ENCODE measurements around the gene DNAH7. TPM values are rescaled to one million over a fixed set of nuclear protein-coding genes. Genes with fewer than 3 reads are reported as not detected.

Gene DNAH7
- total and polyA plus RNA-seq, 12 donors = 0.36 to 3.6 (median 1.4) TPM

DNA sequence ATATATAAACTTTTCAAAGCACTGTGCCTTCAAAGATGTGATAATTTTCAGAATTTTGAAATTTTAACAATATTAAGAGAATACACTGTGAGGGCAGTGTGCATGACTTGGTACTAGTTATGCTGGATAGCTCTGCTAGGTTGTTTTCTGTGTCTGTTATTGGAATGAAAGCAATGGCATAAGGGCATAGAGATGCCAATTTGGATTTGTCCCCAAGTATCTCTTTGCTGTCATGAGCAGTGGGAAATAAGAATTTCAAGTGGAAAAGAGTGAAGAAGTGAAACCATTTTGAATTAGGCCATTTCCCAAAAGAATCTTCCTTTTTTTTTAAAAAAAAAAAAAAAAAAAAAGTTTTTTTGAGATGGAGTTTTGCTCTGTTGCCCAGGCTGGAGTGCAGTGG is 334.8 kb downstream of the DNAH7 start:
- no peak for DNase-seq
- Histone ChIP-seq H3K4me3 (no peak overlapping the region), H3K27ac (no peak overlapping the region), H3K36me3 (replicated peaks in 1 of 2) (no peaks in the 10 kb centered on the region), H3K9me3 (replicated peaks in 1 of 3) (no peaks in the 10 kb centered on the region), H3K27me3 (no peaks in the 10 kb centered on the region), H3K4me1 (replicated peaks in 1 of 2) (no peaks in the 10 kb centered on the region)
- intact Hi-C loops (cut with DNase I) = no loop called here
- TF ChIP-seq, protein P1, sequence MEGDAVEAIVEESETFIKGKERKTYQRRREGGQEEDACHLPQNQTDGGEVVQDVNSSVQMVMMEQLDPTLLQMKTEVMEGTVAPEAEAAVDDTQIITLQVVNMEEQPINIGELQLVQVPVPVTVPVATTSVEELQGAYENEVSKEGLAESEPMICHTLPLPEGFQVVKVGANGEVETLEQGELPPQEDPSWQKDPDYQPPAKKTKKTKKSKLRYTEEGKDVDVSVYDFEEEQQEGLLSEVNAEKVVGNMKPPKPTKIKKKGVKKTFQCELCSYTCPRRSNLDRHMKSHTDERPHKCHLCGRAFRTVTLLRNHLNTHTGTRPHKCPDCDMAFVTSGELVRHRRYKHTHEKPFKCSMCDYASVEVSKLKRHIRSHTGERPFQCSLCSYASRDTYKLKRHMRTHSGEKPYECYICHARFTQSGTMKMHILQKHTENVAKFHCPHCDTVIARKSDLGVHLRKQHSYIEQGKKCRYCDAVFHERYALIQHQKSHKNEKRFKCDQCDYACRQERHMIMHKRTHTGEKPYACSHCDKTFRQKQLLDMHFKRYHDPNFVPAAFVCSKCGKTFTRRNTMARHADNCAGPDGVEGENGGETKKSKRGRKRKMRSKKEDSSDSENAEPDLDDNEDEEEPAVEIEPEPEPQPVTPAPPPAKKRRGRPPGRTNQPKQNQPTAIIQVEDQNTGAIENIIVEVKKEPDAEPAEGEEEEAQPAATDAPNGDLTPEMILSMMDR (IDR thresholded peaks at IDR 0.05) = no peak
- no peak for TF ChIP-seq POLR2A (IDR thresholded peaks at IDR 0.05)

GRCh38 chr2:195732574-195732973 is 336.1 kb downstream of the DNAH7 start:
- intact Hi-C loops (cut with DNase I) = no loop called here
- Histone ChIP-seq H3K36me3 (replicated peaks in 1 of 2) (no peaks in the 10 kb centered on the region), H3K4me3 (no peak overlapping the region), H3K27ac (no peak overlapping the region), H3K9me3 (replicated peaks in 1 of 3) (no peaks in the 10 kb centered on the region), H3K4me1 (replicated peaks in 1 of 2) (no peaks in the 10 kb centered on the region), H3K27me3 (no peaks in the 10 kb centered on the region)
- DNase-seq = no peak
- TF ChIP-seq POLR2A (IDR thresholded peaks at IDR 0.05) = no peak
- TF ChIP-seq, protein P1 (IDR thresholded peaks at IDR 0.05) = no peak
- WGBS, 4 donors = 78 to 100% (median 92%) methylated on average over 1 of the region's 1 CpG

DNA sequence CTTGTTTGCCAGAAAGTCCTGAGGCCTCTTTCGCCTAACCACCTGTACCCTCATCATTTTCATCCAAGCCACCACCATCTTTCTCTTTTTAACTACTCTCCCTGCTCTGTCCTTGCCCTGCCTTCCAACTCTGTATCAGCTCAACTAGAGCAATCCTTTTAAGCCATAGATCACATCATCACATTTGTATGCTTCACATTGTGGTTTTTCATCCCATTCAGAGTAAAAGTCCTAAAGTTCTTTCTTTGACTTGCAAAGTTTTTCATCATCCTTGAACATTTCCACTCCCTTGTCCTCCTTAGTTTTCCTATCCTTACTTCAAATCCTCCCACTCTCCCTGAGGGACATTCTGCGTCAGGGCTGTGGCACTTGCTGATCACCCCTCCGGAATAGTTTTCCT is 337.7 kb downstream of the DNAH7 start:
- Histone ChIP-seq H3K27ac (no peak overlapping the region), H3K9me3 (replicated peaks in 1 of 3) (no peaks in the 10 kb centered on the region), H3K4me3 (no peak overlapping the region), H3K4me1 (replicated peaks in 1 of 2) (no peaks in the 10 kb centered on the region), H3K36me3 (replicated peaks in 1 of 2) (no peaks in the 10 kb centered on the region), H3K27me3 (no peaks in the 10 kb centered on the region)
- WGBS, 4 donors = 93 to 100% (median 97%) methylated on average over 3 of the region's 3 CpGs
- TF ChIP-seq, protein P1 (IDR thresholded peaks at IDR 0.05) = no peak
- TF ChIP-seq POLR2A (IDR thresholded peaks at IDR 0.05) = no peak
- intact Hi-C loops (cut with DNase I) = no loop called here
- no peak for DNase-seq

DNA sequence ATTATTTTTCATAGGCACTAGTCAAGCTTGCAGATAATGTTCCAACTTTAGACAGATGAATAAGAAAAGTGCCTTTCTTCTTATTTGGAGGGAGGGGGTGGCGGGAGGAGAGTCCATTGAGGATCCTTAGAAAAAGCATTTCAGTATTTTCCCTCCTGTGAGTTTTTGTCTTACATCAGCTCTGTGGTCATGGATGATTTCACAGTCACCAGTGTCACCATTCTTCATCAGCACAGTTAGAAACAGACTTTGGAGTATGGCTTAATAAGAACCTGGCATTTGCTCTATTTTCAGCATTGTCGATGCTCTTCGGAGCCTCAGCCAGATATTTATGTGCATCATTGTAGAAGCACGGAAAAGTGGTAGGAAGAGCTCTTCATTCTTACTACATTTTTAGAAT is 341.5 kb downstream of the DNAH7 start:
- WGBS, 4 donors = 93 to 99% (median 96%) methylated on average over 4 of the region's 4 CpGs
- no peaks in the 10 kb centered on the region for H3K9me3 ChIP-seq (replicated peaks in 1 of 3)
- intact Hi-C loops (cut with DNase I) = no loop called here
- DNase-seq = no peak
- H3K27ac ChIP-seq = no peak overlapping the region
- no peak overlapping the region for H3K4me3 ChIP-seq
- no peaks in the 10 kb centered on the region for H3K27me3 ChIP-seq
- no peaks in the 10 kb centered on the region for H3K4me1 ChIP-seq (replicated peaks in 1 of 2)
- TF ChIP-seq, protein P1 (IDR thresholded peaks at IDR 0.05) = no peak
- no peak for TF ChIP-seq POLR2A (IDR thresholded peaks at IDR 0.05)
- no peaks in the 10 kb centered on the region for H3K36me3 ChIP-seq (replicated peaks in 1 of 2)

Measured in adrenal gland (tissue), 12 donors.